GM19025 (cell line): ENCODE data around the gene VWA8.
"Not testable (repeated sequence)": the region's sequence is repeated elsewhere in the genome, so short reads cannot be mapped to it uniquely, and the experiment has no call there.

Source experiments
- ATAC-seq: cut with Tn5 transposase; IDR thresholded peaks from one replicate; pipeline ENCODE4 v1.9.1; 2021; ENCODE audit warnings: mild to moderate bottlenecking, low read depth, moderate library complexity; ENCODE audit not compliant: unreplicated experiment

Gene VWA8

GRCh38 chr13:41812237-41812636 is 148.7 kb downstream of the VWA8 start:
- ATAC-seq = no peak

- ATAC-seq = peak; percentile 71
These were observed 149.3 kb downstream of the VWA8 start for GRCh38 chr13:41811588-41812021.

- ATAC-seq = no peak
These were observed 150.9 kb downstream of the VWA8 start for GRCh38 chr13:41809962-41810361.

- ATAC-seq = not testable (repeated sequence)
These were observed 157.5 kb downstream of the VWA8 start for GRCh38 chr13:41803445-41803735.

- ATAC-seq = no peak
These were observed 158.0 kb downstream of the VWA8 start for GRCh38 chr13:41802684-41803444.

GRCh38 chr13:41802043-41802683 is 158.7 kb downstream of the VWA8 start:
- no peak for ATAC-seq

- ATAC-seq = no peak
These were observed 169.9 kb downstream of the VWA8 start for GRCh38 chr13:41791056-41791455.

GRCh38 chr13:41788552-41788951 is 172.4 kb downstream of the VWA8 start:
- no peak for ATAC-seq

- no peak for ATAC-seq
These were observed 175.3 kb downstream of the VWA8 start for GRCh38 chr13:41785402-41786172.

GRCh38 chr13:41782086-41782485 is 178.8 kb downstream of the VWA8 start:
- ATAC-seq = no peak

GRCh38 chr13:41780715-41781706 is 179.9 kb downstream of the VWA8 start:
- no peak for ATAC-seq

- ATAC-seq = no peak
These were observed 185.7 kb downstream of the VWA8 start for GRCh38 chr13:41775251-41775650.

- ATAC-seq = no peak
These were observed 186.2 kb downstream of the VWA8 start for GRCh38 chr13:41774605-41775218.

- no peak for ATAC-seq
These were observed 193.1 kb downstream of the VWA8 start for GRCh38 chr13:41767801-41768200.

GRCh38 chr13:41766439-41766838 is 194.5 kb downstream of the VWA8 start:
- ATAC-seq = no peak

GRCh38 chr13:41765813-41766212 is 195.1 kb downstream of the VWA8 start:
- no peak for ATAC-seq

GRCh38 chr13:41765020-41765419 is 195.9 kb downstream of the VWA8 start:
- ATAC-seq = no peak

GRCh38 chr13:41764558-41764957 is 196.4 kb downstream of the VWA8 start:
- ATAC-seq = no peak

- no peak for ATAC-seq
These were observed 197.1 kb downstream of the VWA8 start for GRCh38 chr13:41763782-41764181.

GRCh38 chr13:41762796-41763195 is 198.1 kb downstream of the VWA8 start:
- no peak for ATAC-seq
